ENCODE measurements around the gene HINT2. TPM values are rescaled to one million over a fixed set of nuclear protein-coding genes. Genes with fewer than 3 reads are reported as not detected.

Gene HINT2
- total RNA-seq, 1 experiment from 2014 or later: 51.5 TPM

GRCh38 chr9:35774907-35775635 lies 39.8 kb downstream of the HINT2 start:
- Histone ChIP-seq H3K27ac (ENCODE audit: low read depth, low read length, poor library complexity, severe bottlenecking) (no peak overlapping the region), H3K27me3 (replicated peaks; ENCODE audit: insufficient read depth, low read depth, low read length, poor library complexity) (no peaks in the 10 kb centered on the region), H3K4me3 (ENCODE audit: low read depth, low read length, poor library complexity, severe bottlenecking) (no peak overlapping the region), H3K36me3 (ENCODE audit: insufficient read depth, low read length, poor library complexity, severe bottlenecking) (no peaks in the 10 kb centered on the region), H3K9me3 (ENCODE audit: low read depth, low read length, poor library complexity, severe bottlenecking) (no peaks in the 10 kb centered on the region), H3K4me1 (ENCODE audit: insufficient read depth, low read length, poor library complexity, severe bottlenecking) (peaks cover 10% of the 10 kb centered on the region)
- intact Hi-C loops (cut with micrococcal nuclease; ENCODE audit: unreplicated experiment): loop anchor here (5.0 kb wide), 1 partner anchor 38 kb away; no protein-coding TSS in a partner anchor
- no TSS peak for BruUV-seq (replicated peaks)
- TF ChIP-seq EZH2 (IDR thresholded peaks at IDR 0.05; ENCODE audit: borderline replicate concordance, low read depth, low read length, poor library complexity, severe bottlenecking): no peak
- TF ChIP-seq CTCF (conservative IDR thresholded peaks at IDR 0.05; ENCODE audit: low read depth, low read length): no peak
- CTCF ChIA-PET: interaction anchor here (0.7 to 1.1 kb wide), 3 partner anchors 13 to 19 kb away, joined by 3 to 4 read pairs (median 4); no protein-coding TSS in a partner anchor
- POLR2A ChIA-PET (ENCODE audit: low non-redundant PET): no interaction called here
- no peak for DNase-seq (ENCODE audit: low spot score)

- POLR2A ChIA-PET (ENCODE audit: low non-redundant PET): no interaction called here
- intact Hi-C loops (cut with micrococcal nuclease; ENCODE audit: unreplicated experiment): no loop called here
- no peaks in the 10 kb centered on the region for H3K36me3 ChIP-seq (ENCODE audit: insufficient read depth, low read length, poor library complexity, severe bottlenecking)
- H3K4me3 ChIP-seq (ENCODE audit: low read depth, low read length, poor library complexity, severe bottlenecking): no peak overlapping the region
- DNase-seq (ENCODE audit: low spot score): no peak
- BruUV-seq (replicated peaks): no TSS peak
- no peaks in the 10 kb centered on the region for H3K27me3 ChIP-seq (replicated peaks; ENCODE audit: insufficient read depth, low read depth, low read length, poor library complexity)
- no peaks in the 10 kb centered on the region for H3K9me3 ChIP-seq (ENCODE audit: low read depth, low read length, poor library complexity, severe bottlenecking)
- TF ChIP-seq CTCF (conservative IDR thresholded peaks at IDR 0.05; ENCODE audit: low read depth, low read length) (no peak), EZH2 (IDR thresholded peaks at IDR 0.05; ENCODE audit: borderline replicate concordance, low read depth, low read length, poor library complexity, severe bottlenecking) (no peak)
- peaks cover 10% of the 10 kb centered on the region for H3K4me1 ChIP-seq (ENCODE audit: insufficient read depth, low read length, poor library complexity, severe bottlenecking)
- no peak overlapping the region for H3K27ac ChIP-seq (ENCODE audit: low read depth, low read length, poor library complexity, severe bottlenecking)
- CTCF ChIA-PET: interaction anchor here (2.0 kb wide), 1 partner anchor 18 kb away, joined by 8 read pairs; no protein-coding TSS in a partner anchor
Measured at GRCh38 chr9:35771943-35772342, 42.9 kb downstream of the HINT2 start.

- H3K9me3 ChIP-seq (ENCODE audit: low read depth, low read length, poor library complexity, severe bottlenecking): no peaks in the 10 kb centered on the region
- no peak overlapping the region for H3K4me3 ChIP-seq (ENCODE audit: low read depth, low read length, poor library complexity, severe bottlenecking)
- DNase-seq (ENCODE audit: low spot score): peak; percentile 14
- ChIA-PET CTCF (interaction anchor here (2.0 kb wide), 1 partner anchor 19 kb away, joined by 8 read pairs; no protein-coding TSS in a partner anchor), POLR2A (ENCODE audit: low non-redundant PET) (no interaction called here)
- no peaks in the 10 kb centered on the region for H3K27me3 ChIP-seq (replicated peaks; ENCODE audit: insufficient read depth, low read depth, low read length, poor library complexity)
- intact Hi-C loops (cut with micrococcal nuclease; ENCODE audit: unreplicated experiment): no loop called here
- BruUV-seq (replicated peaks): no TSS peak
- no peak for TF ChIP-seq CTCF (conservative IDR thresholded peaks at IDR 0.05; ENCODE audit: low read depth, low read length)
- TF ChIP-seq EZH2 (IDR thresholded peaks at IDR 0.05; ENCODE audit: borderline replicate concordance, low read depth, low read length, poor library complexity, severe bottlenecking): no peak
- no peak overlapping the region for H3K27ac ChIP-seq (ENCODE audit: low read depth, low read length, poor library complexity, severe bottlenecking)
- no peaks in the 10 kb centered on the region for H3K36me3 ChIP-seq (ENCODE audit: insufficient read depth, low read length, poor library complexity, severe bottlenecking)
- peaks cover 10% of the 10 kb centered on the region for H3K4me1 ChIP-seq (ENCODE audit: insufficient read depth, low read length, poor library complexity, severe bottlenecking)
Measured at GRCh38 chr9:35771534-35771933, 43.3 kb downstream of the HINT2 start.

All from A673 (cell line).